GM18907 (cell line): ENCODE results near the gene CWC27.

Experiments used
- ATAC-seq: cut with Tn5 transposase; IDR thresholded peaks from one replicate; pipeline ENCODE4 v1.9.1; 2021; ENCODE audit warnings: mild to moderate bottlenecking, moderate library complexity; ENCODE audit not compliant: unreplicated experiment

CWC27 gene

GRCh38 chr5:64768358-64769312 lies at the start of gene CWC27, which contains the start of gene SREK1IP1:
Gene CWC27 (plus strand): TSS chr5:64768930. CDS start chr5:64769147, 217 bp downstream.
Gene SREK1IP1 (minus strand): TSS chr5:64768691. CDS start chr5:64768517, 174 bp downstream.
- ATAC-seq: peak; percentile 99

GRCh38 chr5:64722588-64722987 lies 46.1 kb upstream of the CWC27 start:
- ATAC-seq: no peak

GRCh38 chr5:64727150-64727549 lies 41.6 kb upstream of the CWC27 start:
- ATAC-seq: no peak

- ATAC-seq: no peak
Observed at GRCh38 chr5:64742411-64742810, 26.3 kb upstream of the CWC27 start.

GRCh38 chr5:64742821-64743220 lies 25.9 kb upstream of the CWC27 start:
- ATAC-seq: no peak

- ATAC-seq: no peak
Observed at GRCh38 chr5:64744914-64745313, 23.8 kb upstream of the CWC27 start.

GRCh38 chr5:64746446-64746845 lies 22.3 kb upstream of the CWC27 start:
- no peak for ATAC-seq

GRCh38 chr5:64749385-64749784 lies 19.3 kb upstream of the CWC27 start:
- no peak for ATAC-seq

- no peak for ATAC-seq
Observed at GRCh38 chr5:64754066-64754465, 14.7 kb upstream of the CWC27 start.

GRCh38 chr5:64758901-64759300 lies 9.8 kb upstream of the CWC27 start:
- no peak for ATAC-seq

GRCh38 chr5:64759960-64760660 lies 8.6 kb upstream of the CWC27 start:
- ATAC-seq: no peak

GRCh38 chr5:64763948-64764503 lies 4.7 kb upstream of the CWC27 start:
- ATAC-seq: no peak

GRCh38 chr5:64765804-64766504 lies 2.8 kb upstream of the CWC27 start:
- no peak for ATAC-seq

GRCh38 chr5:64766941-64767340 lies 1.8 kb upstream of the CWC27 start:
- ATAC-seq: no peak

- ATAC-seq: peak; percentile 9
Observed at GRCh38 chr5:64767959-64768357, 772 bp upstream of the CWC27 start.

GRCh38 chr5:64769855-64770254 lies 1.1 kb downstream of the CWC27 start:
- no peak for ATAC-seq

- ATAC-seq: no peak
Observed at GRCh38 chr5:64771736-64772135, 3.0 kb downstream of the CWC27 start.

- peak; percentile 34 for ATAC-seq
Observed at GRCh38 chr5:64773533-64773932, 4.8 kb downstream of the CWC27 start.

GRCh38 chr5:64775291-64775690 lies 6.6 kb downstream of the CWC27 start:
- no peak for ATAC-seq

GRCh38 chr5:64784451-64785025 lies 15.8 kb downstream of the CWC27 start:
- ATAC-seq: peak; percentile 85

GRCh38 chr5:64786372-64786771 lies 17.6 kb downstream of the CWC27 start:
- ATAC-seq: no peak
